GM19324 (cell line): ENCODE measurements around the gene TBC1D23.
"Not testable (repeated sequence)": the region's sequence is repeated elsewhere in the genome, so short reads cannot be mapped to it uniquely, and the experiment has no call there.

ENCODE experiments used
- ATAC-seq: cut with Tn5 transposase; IDR thresholded peaks from one replicate; pipeline ENCODE4 v1.9.1; 2021; ENCODE audit warnings: mild to moderate bottlenecking, moderate library complexity; ENCODE audit not compliant: unreplicated experiment, low FRiP score

TBC1D23 gene

DNA sequence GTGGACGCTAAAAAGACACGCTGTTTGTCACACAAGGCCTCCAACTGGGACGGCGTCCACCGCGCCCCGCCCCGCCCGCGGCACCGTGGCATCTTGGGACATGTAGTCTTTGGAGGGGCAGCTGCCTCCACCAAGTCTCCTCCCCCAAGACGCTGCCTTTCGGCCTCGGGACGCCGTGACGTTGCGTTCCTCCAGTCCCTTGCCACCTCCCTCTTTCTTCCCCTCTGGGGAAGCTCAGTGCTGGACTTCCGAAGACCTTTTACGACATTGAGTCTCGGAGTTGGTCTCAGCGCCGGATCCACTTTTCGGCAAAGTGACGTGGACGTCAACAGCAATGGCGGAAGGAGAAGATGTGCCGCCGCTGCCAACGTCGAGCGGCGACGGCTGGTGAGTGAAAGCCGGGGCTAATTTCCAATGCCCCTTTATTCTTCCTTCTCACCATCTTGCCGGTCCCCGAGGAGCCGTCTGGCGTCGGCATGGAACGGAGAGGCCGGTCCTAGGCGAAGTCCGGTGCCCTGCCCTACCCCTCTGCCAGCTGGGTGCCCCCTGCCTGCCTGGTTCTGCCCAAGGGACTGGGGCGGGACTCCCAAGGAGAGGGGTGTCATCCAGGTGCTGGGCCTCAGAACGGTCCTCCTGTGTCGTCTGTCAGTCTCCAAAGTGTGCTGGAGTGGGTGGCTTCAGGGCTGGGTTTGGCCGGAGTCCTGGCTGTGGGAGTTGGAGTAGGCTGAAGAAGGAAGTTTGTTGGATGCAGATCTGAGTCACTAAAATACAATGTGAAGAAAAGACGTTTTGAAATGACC is at the start of gene TBC1D23:
TBC1D23 (plus strand) TSS at position 308 of the 800 bp plus-strand sequence; CDS start at position 335, 27 bp downstream.
- peak; percentile 100 for ATAC-seq

DNA sequence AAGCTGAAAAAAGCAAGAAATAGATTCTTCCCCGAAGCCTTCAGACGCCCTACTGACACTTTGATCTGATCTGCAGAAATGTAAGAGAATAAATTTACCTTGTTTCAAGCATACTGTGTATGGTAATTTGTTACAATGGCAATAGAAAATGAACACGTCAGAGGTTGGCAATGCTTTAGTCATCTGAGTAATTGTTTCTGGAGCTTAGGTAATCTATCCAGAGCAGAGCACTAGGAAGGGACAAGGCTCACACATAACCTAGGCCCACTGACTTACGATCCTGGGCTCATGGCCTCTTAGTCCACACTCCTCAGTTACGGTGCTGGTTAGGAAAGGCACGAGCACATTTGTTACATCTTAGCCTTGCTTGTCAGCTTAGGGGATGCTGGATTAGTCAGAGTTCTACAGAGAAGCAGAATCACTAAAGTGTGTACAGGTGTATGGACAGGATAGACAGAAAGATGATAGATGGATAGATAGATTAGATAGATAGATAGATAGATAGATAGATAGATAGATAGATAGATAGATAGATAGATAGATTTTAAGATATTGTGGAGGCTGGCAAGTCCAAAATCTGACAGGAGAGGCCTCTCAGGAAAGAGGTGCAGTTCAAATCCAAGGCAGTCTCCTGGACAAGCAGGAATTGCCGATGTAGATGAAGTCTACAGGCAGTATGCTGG is 46.8 kb upstream of the TBC1D23 start:
- no peak for ATAC-seq

DNA sequence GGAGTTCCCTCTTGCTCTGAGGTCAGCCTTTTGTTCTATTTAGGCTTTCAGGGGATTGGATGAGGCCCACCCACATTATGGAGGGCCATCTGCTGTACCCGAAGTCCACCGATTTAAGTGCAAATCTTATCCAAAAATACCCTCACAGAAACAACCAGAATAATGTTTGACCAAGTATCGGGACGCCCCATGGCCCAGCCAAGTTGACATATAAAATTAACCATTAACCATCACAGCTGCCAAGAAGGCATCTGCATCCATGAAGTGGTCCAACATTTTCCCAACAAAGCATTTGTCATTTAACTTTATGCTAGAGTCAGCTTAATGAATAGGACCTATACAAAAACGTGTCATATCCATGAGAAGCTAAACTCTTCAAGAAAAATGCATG is 46.2 kb upstream of the TBC1D23 start:
- ATAC-seq: no peak

DNA sequence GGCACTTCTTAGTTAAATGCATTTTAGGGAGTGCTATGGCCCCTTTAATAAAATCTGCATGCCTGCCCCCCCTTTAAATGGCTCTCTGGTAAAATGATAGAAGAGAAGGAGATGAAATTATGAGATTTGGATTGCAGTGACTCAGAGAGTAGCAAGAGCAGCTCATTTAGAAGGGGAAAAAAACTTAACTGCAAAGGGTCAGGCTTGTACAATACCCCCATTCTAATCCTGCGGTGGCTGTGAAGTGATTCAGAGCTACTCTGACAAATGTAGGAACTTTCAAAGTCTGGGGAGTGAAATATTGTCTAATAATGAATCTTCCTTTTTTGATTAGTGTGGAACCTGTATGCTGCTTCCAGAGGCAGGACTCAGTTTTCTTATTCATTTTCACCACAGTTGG is 44.1 kb upstream of the TBC1D23 start:
- ATAC-seq: no peak

DNA sequence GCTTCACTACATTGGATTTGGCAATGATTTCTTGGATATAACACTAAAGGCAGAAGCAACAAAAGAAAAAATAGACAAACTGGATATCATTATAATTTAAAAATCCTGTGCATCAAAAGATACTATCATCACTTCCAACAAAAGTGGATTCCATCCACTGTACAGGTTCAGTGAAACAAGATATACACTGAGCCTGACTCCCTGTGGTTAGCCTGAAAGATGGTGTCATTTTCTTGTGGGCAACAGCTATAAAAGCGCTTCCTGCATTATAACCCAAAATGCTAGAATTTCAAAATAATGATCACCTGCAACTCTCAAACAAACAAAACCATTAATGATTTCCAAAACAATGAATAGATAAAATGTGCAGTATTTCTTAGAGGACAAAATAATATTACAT is 39.6 kb upstream of the TBC1D23 start:
- no peak for ATAC-seq

DNA sequence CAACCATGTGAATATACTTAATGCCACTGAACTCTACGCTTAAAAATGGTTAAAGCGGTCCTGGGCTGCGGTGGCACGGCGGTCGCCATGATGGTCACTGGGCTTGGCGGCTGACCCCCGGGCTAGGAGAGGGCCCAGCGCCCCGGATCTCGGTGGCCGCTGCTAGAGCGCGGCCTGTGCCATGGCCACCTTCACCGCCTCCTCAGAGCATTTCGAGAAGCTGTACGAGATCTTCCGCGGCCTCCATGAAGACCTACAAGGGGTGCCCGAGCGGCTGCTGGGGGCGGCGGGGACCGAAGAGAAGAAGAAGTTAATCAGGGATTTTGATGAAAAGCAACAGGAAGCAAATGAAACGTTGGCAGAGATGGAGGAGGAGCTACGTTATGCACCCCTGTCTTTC is 35.6 kb upstream of the TBC1D23 start:
- no peak for ATAC-seq

DNA sequence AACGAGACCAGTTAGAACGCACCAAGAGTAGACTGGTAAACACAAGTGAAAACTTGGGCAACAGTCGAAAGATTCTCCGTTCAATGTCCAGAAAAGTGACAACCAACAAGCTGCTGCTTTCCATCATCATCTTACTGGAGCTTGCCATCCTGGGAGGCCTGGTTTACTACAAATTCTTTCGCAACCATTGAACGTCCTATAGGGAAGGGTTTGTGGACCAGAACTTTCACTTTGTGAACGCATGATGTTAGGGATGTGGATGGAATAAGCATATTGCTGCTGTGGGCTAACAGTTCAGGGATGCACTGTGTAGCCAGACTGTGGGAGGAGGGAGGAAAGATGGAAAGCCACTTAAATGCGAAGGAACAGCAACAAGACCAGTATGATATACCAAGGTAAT is 34.9 kb upstream of the TBC1D23 start:
- no peak for ATAC-seq

DNA sequence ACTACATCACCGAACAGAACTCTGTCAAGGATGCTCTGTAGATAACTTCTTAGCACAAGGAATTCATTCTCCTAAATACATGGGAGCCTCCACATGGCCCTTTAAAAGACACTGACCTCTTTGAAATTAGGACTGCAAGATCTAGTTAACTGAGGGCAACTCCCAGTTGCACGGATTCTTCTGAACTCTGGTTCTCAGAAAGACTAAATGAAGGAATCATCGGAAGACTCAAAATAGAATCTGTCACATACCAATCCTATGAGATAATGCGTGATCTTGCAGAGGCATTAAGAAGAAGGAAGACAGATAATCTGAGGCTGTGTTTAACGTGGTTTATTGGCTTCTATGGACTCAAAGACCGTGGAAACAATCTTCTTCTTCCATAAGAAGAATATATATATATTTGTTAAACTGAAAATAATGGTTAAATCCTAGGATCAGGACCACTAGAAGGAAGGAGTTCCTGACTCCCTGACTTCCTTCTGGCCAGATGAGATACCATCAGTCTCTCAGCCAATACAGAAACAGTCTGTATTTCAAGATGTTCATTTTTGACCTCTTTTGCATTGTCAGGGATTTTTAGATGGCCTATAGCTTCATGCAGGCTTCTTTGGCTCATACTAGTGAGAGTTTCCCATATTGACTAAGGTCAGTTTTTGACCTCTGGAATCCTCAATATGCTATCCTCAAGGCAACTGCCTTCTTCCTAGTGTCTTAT is 33.9 kb upstream of the TBC1D23 start:
- ATAC-seq: no peak

DNA sequence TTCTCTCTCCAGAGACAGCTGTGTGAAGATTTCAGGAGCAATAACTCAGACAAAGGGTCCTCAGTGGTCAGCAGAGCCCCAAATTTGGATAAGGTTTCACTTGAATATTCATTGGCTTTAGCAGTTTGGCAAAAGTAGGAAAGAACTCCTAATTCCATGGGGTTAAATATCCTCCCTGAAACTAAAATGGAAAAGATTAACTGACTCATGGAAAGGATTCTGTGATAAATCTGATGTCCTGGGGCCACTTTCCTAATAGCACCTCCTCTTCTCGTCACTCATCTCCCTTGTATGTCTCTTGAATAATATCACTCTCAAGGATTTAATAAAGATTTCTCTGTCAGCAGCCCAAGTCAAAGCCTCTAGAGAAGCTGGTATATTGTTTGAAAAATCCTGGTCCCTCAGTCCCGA is 33.3 kb upstream of the TBC1D23 start:
- ATAC-seq: no peak

DNA sequence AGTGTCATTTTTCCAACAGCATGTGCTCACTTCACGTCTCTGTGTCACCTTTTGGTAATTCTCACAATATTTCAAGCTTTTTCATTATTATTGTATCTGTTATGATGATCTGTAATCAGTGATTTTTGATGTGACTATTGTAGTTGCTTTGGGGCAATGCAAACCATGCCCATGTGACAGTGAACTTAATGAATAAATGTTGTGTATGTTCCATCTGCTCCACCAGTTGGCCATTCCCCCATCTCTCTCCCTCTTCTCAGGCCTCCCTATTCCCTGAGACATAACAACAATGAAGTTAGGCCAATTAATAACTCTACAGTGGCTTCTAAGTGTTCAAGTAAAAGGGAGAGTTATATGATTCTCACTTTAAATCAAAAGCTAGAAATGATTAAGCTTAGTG is 32.5 kb upstream of the TBC1D23 start:
- ATAC-seq: no peak

DNA sequence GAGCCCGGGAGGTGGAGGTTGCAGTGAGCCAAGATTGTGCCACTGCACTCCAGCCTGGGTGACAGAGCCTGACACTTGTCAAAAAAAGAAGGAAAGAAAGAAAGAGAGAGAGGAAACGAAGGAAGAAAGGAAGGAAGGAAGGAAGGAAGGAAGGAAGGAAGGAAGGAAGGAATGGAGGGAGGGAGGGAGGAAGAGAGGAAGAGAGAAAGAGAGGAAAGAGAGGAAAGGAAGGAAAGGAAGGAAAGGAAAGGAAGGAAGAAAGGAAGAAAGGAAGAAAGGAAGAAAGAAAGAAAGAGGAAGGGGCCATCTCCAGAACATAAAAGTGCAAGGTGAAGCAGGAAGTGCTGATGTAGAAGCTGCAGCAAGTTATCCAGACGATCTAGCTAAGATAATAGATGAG is 31.6 kb upstream of the TBC1D23 start:
- not testable (repeated sequence) for ATAC-seq

DNA sequence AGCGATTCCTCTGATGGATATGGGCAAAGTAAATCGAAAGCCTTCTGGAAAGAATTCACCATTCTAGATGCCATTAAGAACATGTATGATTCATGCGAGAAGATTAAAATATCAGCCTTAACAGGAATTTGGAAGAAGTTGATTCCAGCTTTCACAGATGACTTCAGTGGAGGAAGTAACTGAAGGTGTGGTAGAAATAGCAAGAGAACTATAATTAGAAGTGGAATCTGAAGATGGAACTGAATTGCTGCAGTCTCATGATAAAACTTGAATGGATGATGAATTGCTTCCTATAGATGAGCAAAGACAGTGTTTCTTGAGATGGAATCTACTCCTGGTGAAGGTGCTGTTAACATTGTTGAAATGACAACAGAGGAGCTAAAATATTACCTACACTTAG is 30.1 kb upstream of the TBC1D23 start:
- ATAC-seq: no peak

DNA sequence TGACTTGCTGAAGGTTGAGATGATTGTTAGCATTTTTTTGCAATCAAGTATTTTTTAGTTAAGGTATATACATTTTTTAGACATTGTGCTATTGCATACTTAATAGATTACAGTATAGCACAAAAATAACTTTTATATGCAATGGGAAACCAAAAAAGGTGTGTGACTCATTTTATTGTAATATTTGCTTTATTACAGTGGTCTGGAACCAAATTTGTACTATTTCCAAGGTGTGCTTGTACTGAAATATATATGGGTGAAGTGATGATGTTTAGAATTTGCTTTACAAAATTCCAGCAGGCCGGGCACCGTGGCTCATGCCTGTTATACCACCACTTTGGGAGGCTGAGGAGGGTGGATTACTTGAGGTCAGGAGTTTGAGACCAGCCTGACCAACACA is 29.1 kb upstream of the TBC1D23 start:
- ATAC-seq: no peak

DNA sequence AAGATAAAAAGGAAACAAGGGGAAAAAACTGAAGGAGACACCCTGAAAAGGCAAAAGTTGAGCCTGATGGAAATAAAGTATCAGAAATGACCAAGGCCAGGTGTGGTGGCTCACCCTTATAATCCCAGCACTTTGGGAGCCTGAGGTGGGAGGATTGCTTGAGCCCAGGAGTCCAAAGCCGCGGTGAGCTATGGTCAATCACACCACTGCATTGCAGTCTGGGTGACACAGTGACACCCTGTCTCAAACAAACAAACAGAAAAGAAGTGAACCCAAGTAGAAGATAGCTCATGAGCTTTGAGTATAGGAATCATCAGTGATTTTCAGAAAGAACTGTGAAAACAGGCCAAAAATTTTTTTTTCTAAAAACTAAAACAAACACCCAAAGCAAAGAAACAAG is 26.4 kb upstream of the TBC1D23 start:
- ATAC-seq: no peak

DNA sequence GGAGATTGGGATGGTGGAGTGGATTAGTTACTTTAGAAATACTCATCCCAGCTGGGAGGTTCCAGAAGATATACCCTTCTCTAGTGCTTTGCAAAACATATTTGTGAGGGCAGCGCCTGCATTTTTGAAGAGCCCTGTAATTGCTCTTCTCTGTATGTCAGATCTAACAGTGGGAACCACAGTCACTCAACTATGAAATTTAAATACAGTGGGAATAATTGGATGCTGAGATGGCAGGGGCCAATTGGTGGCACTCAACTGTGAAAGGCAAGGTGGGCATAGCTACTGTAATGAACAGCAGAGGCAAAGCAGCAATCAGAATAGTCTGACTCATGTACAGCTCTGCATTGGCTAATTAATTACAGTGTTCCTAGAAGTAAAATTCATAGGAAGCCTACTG is 22.2 kb upstream of the TBC1D23 start:
- ATAC-seq: no peak

DNA sequence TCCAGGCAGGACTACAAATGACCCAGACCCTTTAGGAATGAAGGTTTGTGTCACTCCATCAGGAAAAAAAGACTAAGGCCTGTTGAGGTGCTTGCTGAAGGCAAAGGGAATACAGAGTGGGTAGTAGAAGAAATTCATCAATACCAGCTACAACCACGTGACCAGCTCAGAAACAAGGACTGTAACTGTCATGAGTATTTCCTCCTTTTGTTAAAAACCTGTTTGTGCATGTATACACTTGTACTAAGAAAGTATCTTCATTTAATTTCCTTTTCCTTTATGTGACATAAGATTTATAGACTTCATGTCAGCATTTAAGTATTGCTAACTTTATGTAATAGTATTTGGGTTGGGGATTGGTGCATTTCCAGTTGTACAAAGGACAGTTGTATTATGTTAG is 18.3 kb upstream of the TBC1D23 start:
- not testable (repeated sequence) for ATAC-seq

DNA sequence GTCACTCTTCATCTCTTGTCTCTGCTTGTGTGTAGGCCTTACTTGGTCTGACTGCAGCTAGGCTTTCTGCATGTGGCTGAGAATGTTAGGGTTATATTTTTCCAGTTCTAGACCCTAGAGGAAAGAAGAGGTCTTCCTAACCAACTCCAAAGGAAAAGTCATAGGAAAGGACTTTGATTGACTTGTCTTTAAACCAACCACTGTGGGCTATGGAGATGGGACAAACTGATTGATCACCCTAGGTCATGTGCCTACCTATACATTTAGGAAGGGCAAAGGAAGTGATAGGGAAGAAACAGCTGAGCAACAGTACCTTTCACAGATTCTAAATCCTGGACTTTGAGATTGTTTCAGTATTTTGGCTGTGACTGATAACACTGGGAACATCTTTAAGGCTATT is 16.5 kb upstream of the TBC1D23 start:
- no peak for ATAC-seq

DNA sequence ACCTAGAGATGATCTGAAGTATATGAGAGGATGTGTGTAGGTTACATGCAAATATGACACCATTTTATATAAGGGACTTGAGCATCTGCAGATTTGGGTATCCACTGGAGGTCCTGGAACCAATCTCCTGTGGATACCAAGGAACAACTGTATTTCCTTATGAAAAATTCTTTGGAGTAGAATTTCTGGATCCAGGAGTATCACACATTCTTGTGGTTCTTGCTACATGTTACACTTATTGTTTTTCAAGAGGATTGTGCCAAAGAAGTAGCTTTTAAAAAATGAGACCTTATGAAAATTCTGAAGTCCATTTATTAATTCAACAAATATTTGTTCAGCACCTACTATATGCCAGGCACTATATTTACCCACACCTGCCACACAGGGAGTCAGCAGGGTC is 15.7 kb upstream of the TBC1D23 start:
- ATAC-seq: no peak

DNA sequence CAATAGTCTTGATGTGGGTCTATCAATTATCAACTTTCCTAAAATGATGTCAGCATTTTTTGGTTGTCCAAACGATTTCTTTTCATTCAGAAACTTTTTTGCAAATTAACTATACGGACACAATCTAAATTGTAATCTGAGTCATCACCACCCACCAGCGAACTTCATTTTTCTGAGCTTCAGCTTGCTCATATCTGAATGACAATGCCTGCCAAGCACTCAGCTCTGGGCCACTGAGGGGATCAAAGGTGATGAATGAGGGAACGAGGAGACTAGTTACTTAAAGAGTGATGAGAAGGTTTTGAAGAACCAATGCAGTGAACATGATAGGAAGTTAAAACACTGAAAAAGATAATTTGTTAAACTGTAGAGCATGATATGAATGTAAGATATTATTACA is 14.9 kb upstream of the TBC1D23 start:
- ATAC-seq: no peak

DNA sequence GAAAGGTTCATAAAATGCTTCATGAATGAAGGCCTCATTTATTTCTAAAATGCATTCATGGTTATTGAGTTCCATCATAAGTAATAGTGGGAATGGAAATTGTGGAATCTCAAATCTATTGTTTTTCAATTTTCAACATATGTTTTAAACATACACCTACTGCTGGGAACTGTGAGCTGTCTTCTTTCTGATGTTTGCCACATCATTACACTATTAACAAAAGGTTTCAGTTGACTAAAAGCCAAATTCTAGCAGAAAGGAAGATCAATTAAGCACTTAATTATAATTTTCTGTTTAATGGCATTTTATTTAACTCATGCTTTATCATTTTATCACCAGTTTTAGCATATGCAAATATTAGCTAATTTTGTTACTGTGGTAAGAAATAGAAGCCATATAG is 13.8 kb upstream of the TBC1D23 start:
- no peak for ATAC-seq

DNA sequence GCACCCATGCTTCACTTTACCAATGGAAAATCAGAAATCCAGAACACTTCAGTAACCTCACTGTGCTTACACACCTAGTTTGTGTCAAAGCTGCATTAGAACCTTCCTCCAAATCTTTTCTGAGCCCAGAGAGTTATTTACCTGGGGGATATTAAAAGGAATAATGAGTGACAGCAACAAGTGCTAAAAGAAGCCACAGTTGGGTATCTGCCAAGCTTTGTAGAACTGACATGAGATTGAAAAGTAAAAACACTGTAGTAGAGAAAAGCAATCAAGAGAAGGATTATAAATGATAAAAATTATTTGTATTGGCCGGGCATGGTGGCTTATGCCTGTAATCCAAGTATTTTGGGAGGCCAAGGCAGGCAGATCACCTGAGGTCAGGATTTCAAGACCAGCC is 8.8 kb upstream of the TBC1D23 start:
- no peak for ATAC-seq
